Activated T-cell treated with anti-CD3 and anti-CD28 coated beads for 48 hours (primary cell): ENCODE data around the gene OR2F2.

Experiments used
- DNase-seq: peaks from one replicate; pipeline ENCODE4 v3.0.0-alpha.2; 2020; ENCODE audit warnings: low read depth

OR2F2 gene

GRCh38 chr7:143979998-143980397, 45.0 kb downstream of the OR2F2 start:
- no peak for DNase-seq

GRCh38 chr7:143980746-143981510, 45.9 kb downstream of the OR2F2 start:
- no peak for DNase-seq

- DNase-seq: no peak
These were observed 48.9 kb downstream of the OR2F2 start for GRCh38 chr7:143983960-143984359.
